GM19035 (cell line): Measurements from ENCODE around the gene DHRS3.

ENCODE experiments used
- ATAC-seq: cut with Tn5 transposase; IDR thresholded peaks from one replicate; pipeline ENCODE4 v1.9.1; 2021; ENCODE audit not compliant: unreplicated experiment

The DHRS3 gene

GRCh38 chr1:12599657-12600056, 18.4 kb downstream of the DHRS3 start:
- no peak for ATAC-seq

- no peak for ATAC-seq
These were observed 19.0 kb downstream of the DHRS3 start for GRCh38 chr1:12598974-12599373.

- no peak for ATAC-seq
These were observed 20.2 kb downstream of the DHRS3 start for GRCh38 chr1:12597792-12598191.

- ATAC-seq = no peak
These were observed 21.8 kb downstream of the DHRS3 start for GRCh38 chr1:12596007-12596821.

- ATAC-seq = no peak
These were observed 22.3 kb downstream of the DHRS3 start for GRCh38 chr1:12595757-12596006.

GRCh38 chr1:12594966-12595756, 22.8 kb downstream of the DHRS3 start:
- no peak for ATAC-seq

- ATAC-seq = no peak
These were observed 23.5 kb downstream of the DHRS3 start for GRCh38 chr1:12594490-12594889.

GRCh38 chr1:12593621-12594066, 24.4 kb downstream of the DHRS3 start:
- no peak for ATAC-seq

GRCh38 chr1:12592496-12592895, 25.5 kb downstream of the DHRS3 start:
- ATAC-seq = no peak

- no peak for ATAC-seq
These were observed 26.6 kb downstream of the DHRS3 start for GRCh38 chr1:12591267-12591938.

- ATAC-seq = no peak
These were observed 29.3 kb downstream of the DHRS3 start for GRCh38 chr1:12588695-12589094.

- no peak for ATAC-seq
These were observed 29.9 kb downstream of the DHRS3 start for GRCh38 chr1:12587981-12588640.

- ATAC-seq = no peak
These were observed 31.8 kb downstream of the DHRS3 start for GRCh38 chr1:12585951-12586942.

GRCh38 chr1:12585536-12585935, 32.5 kb downstream of the DHRS3 start:
- ATAC-seq = no peak

- ATAC-seq = no peak
These were observed 33.0 kb downstream of the DHRS3 start for GRCh38 chr1:12584900-12585525.

- no peak for ATAC-seq
These were observed 34.5 kb downstream of the DHRS3 start for GRCh38 chr1:12583484-12583883.

- ATAC-seq = no peak
These were observed 35.4 kb downstream of the DHRS3 start for GRCh38 chr1:12582649-12583048.

- ATAC-seq = no peak
These were observed 36.8 kb downstream of the DHRS3 start for GRCh38 chr1:12581179-12581578.

- no peak for ATAC-seq
These were observed 37.7 kb downstream of the DHRS3 start for GRCh38 chr1:12580054-12580887.
